ENCODE measurements around the gene CCR9.

CCR9 gene

GRCh38 chr3:45952456-45952855 is 66.1 kb downstream of the CCR9 start:
- DNase-seq (ENCODE audit: low read depth, low spot score): no peak

Data from ELF-1 (cell line).